ENCODE data around the gene VWC2L. TPM values are rescaled to one million over a fixed set of nuclear protein-coding genes. Genes with fewer than 3 reads are reported as not detected.

The VWC2L gene
- total and polyA plus RNA-seq, 2 of the 8 experiments (the other 6 are each of a cell fraction or from before 2014, with no cell fraction given) = not detected

- no peak for FAIRE-seq
- CTCF ChIA-PET (ENCODE audit: partially characterized antibody) = interaction anchor here (0.6 to 2.0 kb wide), 4 partner anchors 14 to 494 kb away, joined by 3 to 12 read pairs (median 4); no protein-coding TSS in a partner anchor
These were observed 194.0 kb downstream of the VWC2L start for GRCh38 chr2:214604861-214605260.

More at GRCh38 chr2:214604861-214605260, 194.0 kb downstream of the VWC2L start:
- H3K9ac ChIP-seq (replicated peaks in 1 of 4; ENCODE audit: extremely low read depth in 1 of 4, low read depth in 3 of 4, low read length in 3 of 4) = no peak overlapping the region
- H3K9me3 ChIP-seq (ENCODE audit: insufficient read depth in 2 of 2, low read depth in 1 of 2, low read length in 1 of 2) = no peaks in the 10 kb centered on the region
- no peaks in the 10 kb centered on the region for H3K79me2 ChIP-seq (ENCODE audit: control insufficient read depth in 1 of 2, insufficient read depth in 2 of 2, low read length in 2 of 2)
- H3K79me1 ChIP-seq (ENCODE audit: low read depth, low read length) = no peaks in the 10 kb centered on the region
- no peaks in the 10 kb centered on the region for H3K36me3 ChIP-seq (ENCODE audit: control insufficient read depth in 2 of 4, insufficient read depth in 4 of 4, low read length in 3 of 4)
- H3K4me1 ChIP-seq (replicated peaks in 1 of 4; ENCODE audit: control insufficient read depth in 3 of 4, insufficient read depth in 4 of 4, low read length in 3 of 4) = no peaks in the 10 kb centered on the region
- H3K4me3 ChIP-seq (ENCODE audit: extremely low read depth in 1 of 4, insufficient read depth in 2 of 4, low read depth in 3 of 4, low read length in 4 of 4) = no peak overlapping the region
- H3K14ac ChIP-seq (ENCODE audit: insufficient read length) = no peak overlapping the region
- WGBS, 2 experiments (ENCODE audit: extremely low coverage in 1 of 2, insufficient coverage in 1 of 2, insufficient read length in 1 of 2, insufficient replicate concordance in 2 of 2, low coverage in 1 of 2, low lambda C conversion rate in 2 of 2, missing lambda C conversion rate in 1 of 2) = 78% methylated on average over 5 of the region's 5 CpGs; no CpG with 5 or more reads in 1 of the 2 experiments
- TF ChIP-seq CHD2 (IDR thresholded peaks at IDR 0.05; ENCODE audit: low read length) (no peak), JUND (IDR thresholded peaks at IDR 0.05; ENCODE audit: low read length) (0 out of 2 replicates have a peak, but pooled peaks have one; percentile 28), ATF2 (IDR thresholded peaks at IDR 0.05; ENCODE audit: low read length) (no peak), TEAD4 (IDR thresholded peaks at IDR 0.05; ENCODE audit: low read depth, low read length) (peak; percentile 20; the same call in 1 of the 2 replicates), CTBP2 (IDR thresholded peaks at IDR 0.05; ENCODE audit: borderline replicate concordance, insufficient read depth, insufficient read length, low read length) (no peak), NRF1 (IDR thresholded peaks at IDR 0.05; ENCODE audit: low read depth, low read length) (no peak)
- H4K5ac ChIP-seq (ENCODE audit: insufficient read length, low read depth, low read length) = no peak overlapping the region
- no peaks in the 10 kb centered on the region for H3K27me3 ChIP-seq (replicated peaks in 1 of 4; ENCODE audit: control insufficient read depth in 3 of 4, extremely low read depth in 1 of 4, insufficient read depth in 3 of 4, low read length in 3 of 4)
- no peak overlapping the region for H3K27ac ChIP-seq (ENCODE audit: low read depth, low read length)
- H3K23me2 ChIP-seq (ENCODE audit: low read depth, low read length) = no peaks in the 10 kb centered on the region
- no peak overlapping the region for H3K18ac ChIP-seq (ENCODE audit: extremely low read depth, low read length)
- no peak overlapping the region for H3K23ac ChIP-seq (ENCODE audit: insufficient read length)
- H3K4me2 ChIP-seq (ENCODE audit: insufficient read depth in 1 of 2, low read depth in 2 of 2, low read length in 2 of 2) = no peak overlapping the region
- no peak overlapping the region for H2BK15ac ChIP-seq (ENCODE audit: low read length)
- no peak overlapping the region for H2BK12ac ChIP-seq (ENCODE audit: low read depth, low read length)
- no peaks in the 10 kb centered on the region for H4K20me1 ChIP-seq (replicated peaks in 1 of 2; ENCODE audit: control insufficient read depth in 1 of 2, insufficient read depth in 2 of 2, low read length in 2 of 2)
- H2BK20ac ChIP-seq (ENCODE audit: low read length) = no peak overlapping the region
- peak in 1 of 2 experiments; percentile 41 for DNase-seq (ENCODE audit: low read depth in 1 of 2, low spot score in 2 of 2)
- H2BK120ac ChIP-seq (replicated peaks; ENCODE audit: low read depth, low read length) = no peak overlapping the region
- POLR2A ChIA-PET (ENCODE audit: partially characterized antibody) = no interaction called here
- H4K91ac ChIP-seq (replicated peaks; ENCODE audit: insufficient read length, low read length) = no peak overlapping the region
- no peak overlapping the region for H2AFZ ChIP-seq (ENCODE audit: low read length)
- no peak overlapping the region for H4K8ac ChIP-seq (ENCODE audit: extremely low read depth, insufficient read depth, low read length)
- H3K4ac ChIP-seq (replicated peaks; ENCODE audit: insufficient read length, low read depth, low read length) = no peak overlapping the region
- no peak overlapping the region for H3K56ac ChIP-seq (replicated peaks; ENCODE audit: insufficient read length, low read depth, low read length)
- no peak overlapping the region for H2BK5ac ChIP-seq (ENCODE audit: low read depth, low read length)
- no peak overlapping the region for H2AK5ac ChIP-seq (ENCODE audit: low read depth, low read length)

Data from H1 (cell line).